ENCODE measurements around the gene CFAP54. TPM values are rescaled to one million over a fixed set of nuclear protein-coding genes. Genes with fewer than 3 reads are reported as not detected.

CFAP54 gene
- total and polyA plus RNA-seq, 2 experiments from 2014 or later: 0.07 to 0.76 TPM

- H3K27me3 Mint-ChIP-seq (ENCODE audit: insufficient read depth, low read depth, poor library complexity): peaks cover 4% of the 10 kb centered on the region
Observed at GRCh38 chr12:96548384-96548783, 59.0 kb downstream of the CFAP54 start.

More at GRCh38 chr12:96548384-96548783, 59.0 kb downstream of the CFAP54 start:
- DNase-seq (ENCODE audit: low spot score): no peak
- ATAC-seq: no peak
- Histone ChIP-seq H2AFZ (no peak overlapping the region), H3K4me1 (ENCODE audit: insufficient read depth) (no peaks in the 10 kb centered on the region), H3K4me3 (no peak overlapping the region), H3F3A (replicated peaks; ENCODE audit: low read depth) (no peaks in the 10 kb centered on the region), H3K27ac (ENCODE audit: low read depth) (no peak overlapping the region), H3K4me2 (no peak overlapping the region), H3K79me2 (replicated peaks; ENCODE audit: insufficient read depth) (no peaks in the 10 kb centered on the region), H3K36me3 (ENCODE audit: insufficient read depth) (no peaks in the 10 kb centered on the region), H3K9me2 (ENCODE audit: insufficient read depth) (peaks cover 3% of the 10 kb centered on the region; the same call in 1 of the 2 replicates), H3K27me3 (ENCODE audit: insufficient read depth) (no peaks in the 10 kb centered on the region), H4K20me1 (replicated peaks; ENCODE audit: insufficient read depth) (no peaks in the 10 kb centered on the region)
- H3K4me1 Mint-ChIP-seq: no peaks in the 10 kb centered on the region
- H3K4me3 Mint-ChIP-seq: no peak overlapping the region
- no peak overlapping the region for H3K27ac Mint-ChIP-seq
- H3K36me3 Mint-ChIP-seq (ENCODE audit: low read depth): no peaks in the 10 kb centered on the region
- no peaks in the 10 kb centered on the region for H3K9me3 Mint-ChIP-seq
- TF ChIP-seq ZNF331 (CRISPR knock-in tag; IDR thresholded peaks at IDR 0.05; ENCODE audit: low read depth): no peak
- TF ChIP-seq ZNF462 (CRISPR knock-in tag; IDR thresholded peaks at IDR 0.05): no peak
- TF ChIP-seq JUNB (IDR thresholded peaks at IDR 0.05; ENCODE audit: unreplicated experiment): no peak
- no peak for TF ChIP-seq CTCF (conservative IDR thresholded peaks at IDR 0.05; ENCODE audit: low read depth in 2 of 2)
- TF ChIP-seq EZH2 (IDR thresholded peaks at IDR 0.05; ENCODE audit: low read depth, unreplicated experiment): no peak
- TF ChIP-seq ZNF114 (CRISPR knock-in tag; IDR thresholded peaks at IDR 0.05): no peak
- no peak for TF ChIP-seq NANOG (IDR thresholded peaks at IDR 0.05; ENCODE audit: borderline replicate concordance)
- TF ChIP-seq EZH2phosphoT487 (IDR thresholded peaks at IDR 0.05; ENCODE audit: unreplicated experiment): no peak
- TF ChIP-seq STAT1 (IDR thresholded peaks at IDR 0.05; ENCODE audit: unreplicated experiment): no peak
- TF ChIP-seq ETS1 (IDR thresholded peaks at IDR 0.05): no peak
- TF ChIP-seq CREB1 (CRISPR knock-in tag; IDR thresholded peaks at IDR 0.05; ENCODE audit: low read depth): no peak
- no peak for TF ChIP-seq REST (IDR thresholded peaks at IDR 0.05; ENCODE audit: unreplicated experiment)
